ENCODE measurements around the gene NOL9.

The NOL9 gene

GRCh38 chr1:6487804-6488484 is 66.4 kb downstream of the NOL9 start:
- DNase-seq (ENCODE audit: low read depth in 1 of 2, low spot score in 1 of 2): no peak
- Histone ChIP-seq H3K27me3 (ENCODE audit: insufficient read depth, poor library complexity, severe bottlenecking) (peaks cover 63% of the 10 kb centered on the region), H3K4me3 (replicated peaks; ENCODE audit: insufficient read depth, low read length) (no peak overlapping the region), H3K27ac (replicated peaks) (no peak overlapping the region)
- no peak for TF ChIP-seq POLR2AphosphoS5 (IDR thresholded peaks at IDR 0.05; ENCODE audit: low read depth)
- TF ChIP-seq SPI1 (IDR thresholded peaks at IDR 0.05; ENCODE audit: borderline replicate concordance, low read depth): no peak
- no peak for TF ChIP-seq CTCF (IDR thresholded peaks at IDR 0.05; ENCODE audit: insufficient read depth, low read length)
- TF ChIP-seq REST (IDR thresholded peaks at IDR 0.05; ENCODE audit: insufficient replicate concordance, low read depth): no peak
- no peak for TF ChIP-seq GABPA (IDR thresholded peaks at IDR 0.05; ENCODE audit: low read depth)

GRCh38 chr1:6486433-6487011 is 67.8 kb downstream of the NOL9 start:
- H3K27ac ChIP-seq (replicated peaks): no peak overlapping the region
- DNase-seq (ENCODE audit: low read depth in 1 of 2, low spot score in 1 of 2): peak in 1 of 2 experiments; percentile 83

GRCh38 chr1:6485168-6486101 is 68.9 kb downstream of the NOL9 start:
- no peak for DNase-seq (ENCODE audit: low read depth in 1 of 2, low spot score in 1 of 2)
- Histone ChIP-seq H3K27ac (replicated peaks) (no peak overlapping the region), H3K4me3 (replicated peaks; ENCODE audit: insufficient read depth, low read length) (no peak overlapping the region), H3K27me3 (ENCODE audit: insufficient read depth, poor library complexity, severe bottlenecking) (peaks cover 59% of the 10 kb centered on the region)
- TF ChIP-seq CTCF (IDR thresholded peaks at IDR 0.05; ENCODE audit: insufficient read depth, low read length): no peak
- no peak for TF ChIP-seq POLR2AphosphoS5 (IDR thresholded peaks at IDR 0.05; ENCODE audit: low read depth)
- no peak for TF ChIP-seq SPI1 (IDR thresholded peaks at IDR 0.05; ENCODE audit: borderline replicate concordance, low read depth)
- TF ChIP-seq GABPA (IDR thresholded peaks at IDR 0.05; ENCODE audit: low read depth): no peak
- no peak for TF ChIP-seq REST (IDR thresholded peaks at IDR 0.05; ENCODE audit: insufficient replicate concordance, low read depth)

More at GRCh38 chr1:6486433-6487011, 67.8 kb downstream of the NOL9 start:
- Histone ChIP-seq H3K27me3 (ENCODE audit: insufficient read depth, poor library complexity, severe bottlenecking) (peaks cover 69% of the 10 kb centered on the region), H3K4me3 (replicated peaks; ENCODE audit: insufficient read depth, low read length) (no peak overlapping the region)
- TF ChIP-seq GABPA (IDR thresholded peaks at IDR 0.05; ENCODE audit: low read depth) (no peak), CTCF (IDR thresholded peaks at IDR 0.05; ENCODE audit: insufficient read depth, low read length) (peak; percentile 83)
